ENCODE results near the gene CD38. TPM values are rescaled to one million over a fixed set of nuclear protein-coding genes. Genes with fewer than 3 reads are reported as not detected.
"Not testable (repeated sequence)": the region's sequence is repeated elsewhere in the genome, so short reads cannot be mapped to it uniquely, and the experiment has no call there.

CD38 gene
- polyA plus RNA-seq, 3 donors from 2014 or later: 33.4 to 133 (median 60.9) TPM

GRCh38 chr4:15833801-15834200 lies 55.7 kb downstream of the CD38 start:
- Mint-ChIP-seq H3K27me3 (ENCODE audit: low read depth in 3 of 3) (peaks cover 0 to 3% (median 0%) of the 10 kb centered on the region in 3 donors), H3K36me3 (peaks cover 30 to 64% (median 32%) of the 10 kb centered on the region in 3 donors), H3K27ac (peak overlapping the region in 5 of 6 donors; percentile 4 to 60 (median 47)), H3K4me3 (no peak overlapping the region), H3K4me1 (peaks cover 44 to 61% of the 10 kb centered on the region in 2 donors), H3K9me3 (peaks cover 0 to 3% (median under 1%) of the 10 kb centered on the region in 6 donors)
- DNase-seq: no peak

- Mint-ChIP-seq H3K4me3 (no peak overlapping the region), H3K27me3 (ENCODE audit: low read depth in 3 of 3) (peaks cover 0 to 1% (median 0%) of the 10 kb centered on the region in 3 donors), H3K4me1 (peaks cover 28 to 35% of the 10 kb centered on the region in 2 donors), H3K9me3 (no peaks in the 10 kb centered on the region), H3K36me3 (peaks cover 28 to 61% (median 32%) of the 10 kb centered on the region in 3 donors), H3K27ac (peak overlapping the region in 3 of 6 donors; percentile 3 to 20 (median 8))
- DNase-seq: no peak
Measured at GRCh38 chr4:15836362-15836761, 58.2 kb downstream of the CD38 start.

- H3K27ac Mint-ChIP-seq: peak overlapping the region in 4 of 6 donors; percentile 0 to 42 (median 26)
- peaks cover 27 to 54% (median 29%) of the 10 kb centered on the region in 3 donors for H3K36me3 Mint-ChIP-seq
Measured at GRCh38 chr4:15837591-15837990, 59.5 kb downstream of the CD38 start.

DNA sequence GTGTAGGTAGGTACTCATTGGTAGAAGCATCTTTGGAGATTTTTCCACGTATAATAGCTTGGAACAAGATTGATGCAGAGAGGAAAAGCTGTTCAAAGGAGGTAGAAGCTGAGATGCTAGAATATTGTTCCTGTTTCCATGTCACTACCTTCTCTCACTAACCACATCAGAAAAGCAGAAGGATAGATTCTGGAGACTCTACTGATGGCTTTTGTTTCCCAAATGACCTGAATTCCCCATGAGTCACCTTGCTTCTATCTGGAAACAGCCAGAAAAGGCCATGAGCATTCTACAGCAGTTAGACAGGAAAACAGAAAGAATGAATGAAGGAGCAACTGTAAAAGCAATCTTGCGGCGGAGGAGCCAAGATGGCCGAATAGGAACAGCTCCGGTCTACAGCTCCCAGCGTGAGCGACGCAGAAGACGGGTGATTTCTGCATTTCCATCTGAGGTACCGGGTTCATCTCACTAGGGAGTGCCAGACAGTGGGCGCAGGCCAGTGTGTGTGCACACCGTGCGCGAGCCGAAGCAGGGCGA lies 63.1 kb downstream of the CD38 start:
- DNase-seq; H3K4me3 Mint-ChIP-seq; H3K27ac Mint-ChIP-seq; H3K27me3 Mint-ChIP-seq (ENCODE audit: low read depth in 3 of 3); H3K9me3 Mint-ChIP-seq; H3K4me1 Mint-ChIP-seq: not testable (repeated sequence)
- H3K36me3 Mint-ChIP-seq: peaks cover 15 to 39% (median 29%) of the 10 kb centered on the region in 3 donors

More at GRCh38 chr4:15837591-15837990, 59.5 kb downstream of the CD38 start:
- no peak overlapping the region for H3K4me3 Mint-ChIP-seq
- peaks cover 0 to 1% (median 0%) of the 10 kb centered on the region in 3 donors for H3K27me3 Mint-ChIP-seq (ENCODE audit: low read depth in 3 of 3)
- peaks cover 15 to 23% of the 10 kb centered on the region in 2 donors for H3K4me1 Mint-ChIP-seq
- no peak for DNase-seq
- no peaks in the 10 kb centered on the region for H3K9me3 Mint-ChIP-seq

GRCh38 chr4:15847746-15848145 lies 69.6 kb downstream of the CD38 start:
- no peaks in the 10 kb centered on the region for H3K4me1 Mint-ChIP-seq
- no peak overlapping the region for H3K27ac Mint-ChIP-seq
- peaks cover 10 to 27% (median 26%) of the 10 kb centered on the region in 3 donors for H3K36me3 Mint-ChIP-seq
- peaks cover 0 to 3% (median 0%) of the 10 kb centered on the region in 3 donors for H3K27me3 Mint-ChIP-seq (ENCODE audit: low read depth in 3 of 3)
- H3K4me3 Mint-ChIP-seq: no peak overlapping the region
- H3K9me3 Mint-ChIP-seq: peaks cover 0 to 1% (median 0%) of the 10 kb centered on the region in 6 donors
- no peak for DNase-seq

- DNase-seq: no peak
- Mint-ChIP-seq H3K4me1 (no peaks in the 10 kb centered on the region), H3K9me3 (peaks cover 0 to 1% (median 0%) of the 10 kb centered on the region in 6 donors), H3K36me3 (peaks cover 10 to 31% (median 29%) of the 10 kb centered on the region in 3 donors), H3K27me3 (ENCODE audit: low read depth in 3 of 3) (peaks cover 0 to 3% (median 0%) of the 10 kb centered on the region in 3 donors), H3K27ac (peak overlapping the region in 1 of 6 donors; percentile 26), H3K4me3 (no peak overlapping the region)
Measured at GRCh38 chr4:15848191-15848842, 70.2 kb downstream of the CD38 start.

GRCh38 chr4:15851969-15852368 lies 73.8 kb downstream of the CD38 start:
- peak overlapping the region in 1 of 6 donors; percentile 12 for H3K27ac Mint-ChIP-seq
- H3K4me1 Mint-ChIP-seq: no peaks in the 10 kb centered on the region
- DNase-seq: no peak
- peaks cover 0 to 6% (median 0%) of the 10 kb centered on the region in 3 donors for H3K27me3 Mint-ChIP-seq (ENCODE audit: low read depth in 3 of 3)
- peaks cover 0 to 1% (median 0%) of the 10 kb centered on the region in 6 donors for H3K9me3 Mint-ChIP-seq
- peaks cover 10 to 35% (median 33%) of the 10 kb centered on the region in 3 donors for H3K36me3 Mint-ChIP-seq
- no peak overlapping the region for H3K4me3 Mint-ChIP-seq

DNA sequence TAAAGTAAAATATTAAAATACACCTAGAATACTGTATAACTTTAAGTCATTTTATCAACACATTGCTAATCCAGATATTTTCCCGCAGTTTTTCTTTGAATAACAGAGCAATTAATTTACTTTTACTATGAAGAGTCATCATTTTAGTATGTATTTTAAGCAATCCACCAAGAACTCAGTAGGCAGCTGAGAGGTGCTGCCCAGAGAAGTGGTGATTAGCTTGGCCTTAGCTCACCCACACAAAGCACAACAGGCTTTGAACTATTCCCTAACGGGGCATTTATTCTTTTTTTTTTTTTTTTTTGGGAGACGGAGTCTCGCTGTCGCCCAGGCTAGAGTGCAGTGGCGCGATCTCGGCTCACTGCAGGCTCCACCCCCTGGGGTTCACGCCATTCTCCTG lies 74.4 kb downstream of the CD38 start:
- Mint-ChIP-seq H3K4me3 (no peak overlapping the region), H3K27me3 (ENCODE audit: low read depth in 3 of 3) (peaks cover 0 to 7% (median 0%) of the 10 kb centered on the region in 3 donors), H3K4me1 (no peaks in the 10 kb centered on the region), H3K9me3 (peaks cover 0 to 1% (median 0%) of the 10 kb centered on the region in 6 donors), H3K36me3 (peaks cover 10 to 35% (median 33%) of the 10 kb centered on the region in 3 donors), H3K27ac (no peak overlapping the region)
- DNase-seq: no peak

DNA sequence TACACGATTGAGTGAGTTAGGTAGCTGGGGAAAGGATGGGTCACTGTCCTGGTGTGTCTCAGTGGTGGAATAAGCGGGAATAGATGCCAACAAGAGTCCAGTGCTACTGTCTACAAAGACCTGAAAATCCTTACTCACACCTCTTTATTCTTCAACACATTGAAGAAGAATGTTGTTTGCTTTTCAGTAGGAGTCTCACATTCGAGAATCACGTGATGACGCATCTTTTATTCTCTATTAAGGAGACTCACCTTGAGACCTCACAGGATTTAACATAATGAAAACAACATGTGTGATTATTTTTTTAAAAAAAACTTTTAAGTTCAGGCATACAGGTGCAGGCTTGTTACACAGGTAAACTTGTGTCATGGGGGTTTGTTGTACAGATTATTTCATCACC lies 75.2 kb downstream of the CD38 start:
- no peaks in the 10 kb centered on the region for H3K4me1 Mint-ChIP-seq
- no peaks in the 10 kb centered on the region for H3K9me3 Mint-ChIP-seq
- DNase-seq: no peak
- H3K27ac Mint-ChIP-seq: no peak overlapping the region
- peaks cover 0 to 7% (median 0%) of the 10 kb centered on the region in 3 donors for H3K27me3 Mint-ChIP-seq (ENCODE audit: low read depth in 3 of 3)
- peaks cover 10 to 36% (median 28%) of the 10 kb centered on the region in 3 donors for H3K36me3 Mint-ChIP-seq
- no peak overlapping the region for H3K4me3 Mint-ChIP-seq

DNA sequence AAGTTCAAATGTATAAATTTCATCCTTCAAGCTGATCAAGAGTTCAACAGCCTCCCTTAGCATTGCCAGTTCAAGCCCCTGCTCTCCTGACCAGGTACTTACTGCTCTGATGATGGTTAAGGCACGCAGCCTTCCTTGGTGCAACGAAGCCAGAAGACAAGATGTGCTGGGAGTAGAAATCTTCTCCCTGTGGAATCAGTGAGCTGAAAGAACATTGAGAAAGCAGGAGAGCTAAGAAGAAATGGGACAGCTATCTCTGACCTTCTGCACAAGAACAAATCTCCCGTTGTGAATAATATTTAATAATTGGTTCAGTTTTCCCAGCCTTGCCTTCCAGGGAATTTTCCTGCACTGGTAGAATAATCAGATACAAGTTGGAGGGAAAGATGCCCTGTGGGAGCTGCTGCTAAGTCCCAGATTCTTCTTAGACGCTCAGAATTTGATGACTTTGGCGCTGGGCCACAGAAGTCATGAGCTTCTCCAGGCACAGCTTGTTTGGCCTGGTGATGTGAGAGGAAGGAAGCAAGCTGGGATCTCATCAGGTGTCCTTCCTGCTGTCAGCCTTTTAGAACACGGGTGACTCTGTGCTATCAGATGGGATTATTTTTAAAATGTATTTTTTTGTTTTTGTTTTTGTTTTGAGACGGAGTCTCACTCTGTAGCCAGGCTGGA lies 77.8 kb downstream of the CD38 start:
- H3K27me3 Mint-ChIP-seq (ENCODE audit: low read depth in 3 of 3): peaks cover 0 to 11% (median 0%) of the 10 kb centered on the region in 3 donors

DNA sequence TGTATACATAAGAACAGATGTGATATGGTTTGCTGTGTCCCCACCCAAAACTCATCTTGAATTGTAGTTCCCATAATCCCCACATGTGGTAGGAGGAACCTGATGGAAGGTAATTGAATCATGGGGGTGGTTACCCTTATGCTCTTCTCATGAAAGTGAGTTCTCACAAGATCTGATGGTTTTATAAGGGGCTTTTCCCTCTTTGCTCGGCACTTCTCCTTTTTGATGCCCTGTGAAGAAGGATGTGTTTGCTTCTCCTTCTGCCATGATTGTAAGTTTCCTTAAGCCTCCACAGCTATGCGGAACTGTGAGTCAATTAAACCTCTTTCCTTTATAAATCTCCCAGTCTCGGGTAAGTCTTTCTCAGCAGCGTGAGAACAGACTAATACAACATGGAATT lies 83.1 kb downstream of the CD38 start:
- not testable (repeated sequence) for H3K4me3 Mint-ChIP-seq; DNase-seq; H3K9me3 Mint-ChIP-seq; H3K4me1 Mint-ChIP-seq; H3K36me3 Mint-ChIP-seq; H3K27ac Mint-ChIP-seq; H3K27me3 Mint-ChIP-seq (ENCODE audit: low read depth in 3 of 3)

More for the DNA sequence above, 77.8 kb downstream of the CD38 start:
- peaks cover 6 to 25% (median 15%) of the 10 kb centered on the region in 3 donors for H3K36me3 Mint-ChIP-seq
- no peak overlapping the region for H3K27ac Mint-ChIP-seq
- no peak overlapping the region for H3K4me3 Mint-ChIP-seq
- DNase-seq: no peak
- no peaks in the 10 kb centered on the region for H3K9me3 Mint-ChIP-seq
- no peaks in the 10 kb centered on the region for H3K4me1 Mint-ChIP-seq

- Mint-ChIP-seq H3K27ac (no peak overlapping the region), H3K27me3 (ENCODE audit: low read depth in 3 of 3) (peaks cover 0 to 3% (median 2%) of the 10 kb centered on the region in 3 donors)
Measured at GRCh38 chr4:15864651-15865566, 86.8 kb downstream of the CD38 start.

DNA sequence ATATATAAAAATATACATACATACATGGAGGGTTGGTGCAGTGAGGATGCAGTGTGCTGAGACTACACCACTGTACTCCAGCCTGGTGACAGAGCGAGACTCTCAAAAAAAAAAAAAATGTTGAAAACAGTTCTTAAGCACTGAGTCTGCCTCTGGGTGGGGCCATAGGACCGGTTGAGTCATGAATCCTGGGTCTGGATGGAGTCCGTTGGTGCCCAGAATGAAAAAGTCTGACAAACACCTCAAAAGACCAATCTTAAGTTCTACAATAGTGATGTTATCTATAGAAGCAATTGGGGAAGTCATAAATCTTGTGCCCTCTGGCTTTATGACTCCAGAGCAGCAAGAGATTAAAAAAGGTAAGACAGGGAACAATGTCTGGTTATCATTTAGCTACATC lies 90.0 kb downstream of the CD38 start:
- DNase-seq: peak in 1 of 3 donors; percentile 6
- Mint-ChIP-seq H3K9me3 (no peaks in the 10 kb centered on the region), H3K4me1 (no peaks in the 10 kb centered on the region), H3K36me3 (peaks cover 0 to 4% (median 0%) of the 10 kb centered on the region in 3 donors), H3K4me3 (no peak overlapping the region), H3K27ac (no peak overlapping the region), H3K27me3 (ENCODE audit: low read depth in 3 of 3) (peaks cover 0 to 5% (median 3%) of the 10 kb centered on the region in 3 donors)

More at GRCh38 chr4:15864651-15865566, 86.8 kb downstream of the CD38 start:
- Mint-ChIP-seq H3K4me3 (no peak overlapping the region), H3K4me1 (no peaks in the 10 kb centered on the region), H3K36me3 (no peaks in the 10 kb centered on the region), H3K9me3 (no peaks in the 10 kb centered on the region)
- DNase-seq: no peak

Data from immature natural killer cell (primary cell).